Chondrocyte (in vitro differentiated cells): Measurements from ENCODE around the gene SUPT4H1. TPM values are rescaled to one million over a fixed set of nuclear protein-coding genes. Genes with fewer than 3 reads are reported as not detected.

Experiments used
- DNase-seq: peaks from one replicate; pipeline ENCODE4 v3.0.0; 2021; ENCODE audit warnings: mixed read lengths, low spot score
- H3K27ac Mint-ChIP-seq: one replicate; pipeline ENCODE4 v1.8.0; 2021; ENCODE audit warnings: mild to moderate bottlenecking, moderate library complexity, mixed read lengths; ENCODE audit not compliant: unreplicated experiment
- H3K27me3 Mint-ChIP-seq: 2 replicates; pipeline ENCODE4 v1.8.0; 2021; ENCODE audit warnings: low read depth, mixed read lengths
- H3K36me3 Mint-ChIP-seq: 2 replicates; pipeline ENCODE4 v1.8.0; 2021; ENCODE audit warnings: low read depth, mixed read lengths
- H3K4me1 Mint-ChIP-seq: 2 replicates; pipeline ENCODE4 v1.8.0; 2021; ENCODE audit warnings: low read depth, mild to moderate bottlenecking, mixed read lengths
- H3K4me3 Mint-ChIP-seq: one replicate; pipeline ENCODE4 v1.8.0; 2021; ENCODE audit warnings: mild to moderate bottlenecking, moderate library complexity, mixed read lengths; ENCODE audit not compliant: unreplicated experiment
- H3K9me3 Mint-ChIP-seq: 2 replicates; pipeline ENCODE4 v1.8.0; 2021; ENCODE audit warnings: low read depth, mixed read lengths
- CTCF ChIP-seq: fragments of 200-600 bp; sonication (generic); IDR thresholded peaks from 2 replicates; pipeline ENCODE4 v1.5.0; 2021; ENCODE audit warnings: antibody characterized with exemption, mild to moderate bottlenecking, moderate library complexity
- total RNA-seq: library from RNA; stranded (reverse); gene quantifications from 3 replicates; pipeline ENCODE4 v1.2.1, GENCODE V29; 2021

SUPT4H1 gene
- total RNA-seq, 1 donor from 2014 or later = 57.4 TPM

DNA sequence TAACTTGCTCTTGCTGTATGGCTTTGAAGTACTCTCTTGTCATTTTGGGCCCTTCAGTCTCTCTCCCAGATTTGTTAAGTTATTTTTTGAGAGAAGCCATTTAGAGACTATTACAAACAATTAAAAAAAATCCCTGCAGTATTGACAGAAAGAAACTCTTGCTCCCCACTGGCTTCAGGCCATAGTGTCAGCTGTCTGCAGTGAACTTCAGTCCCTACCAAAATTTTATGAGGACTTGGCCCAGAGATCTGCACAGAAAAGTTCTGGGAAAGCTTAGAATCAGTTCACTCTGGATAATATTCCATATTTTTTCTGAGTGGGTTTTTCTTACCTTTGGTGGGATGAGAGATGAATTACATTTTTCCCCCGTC, 30.9 kb upstream of the SUPT4H1 start:
- no peak for TF ChIP-seq CTCF
- no peak overlapping the region for H3K4me3 Mint-ChIP-seq
- H3K27me3 Mint-ChIP-seq = peaks cover 12% of the 10 kb centered on the region
- H3K27ac Mint-ChIP-seq = no peak overlapping the region
- no peak for DNase-seq
- no peaks in the 10 kb centered on the region for H3K9me3 Mint-ChIP-seq
- peaks cover 5% of the 10 kb centered on the region for H3K4me1 Mint-ChIP-seq
- no peaks in the 10 kb centered on the region for H3K36me3 Mint-ChIP-seq

GRCh38 chr17:58382108-58382871, 30.3 kb upstream of the SUPT4H1 start:
- H3K27ac Mint-ChIP-seq = no peak overlapping the region
- H3K9me3 Mint-ChIP-seq = no peaks in the 10 kb centered on the region
- H3K36me3 Mint-ChIP-seq = no peaks in the 10 kb centered on the region
- peaks cover 12% of the 10 kb centered on the region for H3K27me3 Mint-ChIP-seq
- H3K4me3 Mint-ChIP-seq = no peak overlapping the region
- TF ChIP-seq CTCF = no peak
- no peak for DNase-seq
- H3K4me1 Mint-ChIP-seq = peaks cover 5% of the 10 kb centered on the region

GRCh38 chr17:58381124-58382035, 29.4 kb upstream of the SUPT4H1 start:
- no peak for TF ChIP-seq CTCF
- Mint-ChIP-seq H3K9me3 (no peaks in the 10 kb centered on the region), H3K27me3 (peaks cover 12% of the 10 kb centered on the region), H3K4me1 (peaks cover 5% of the 10 kb centered on the region), H3K36me3 (no peaks in the 10 kb centered on the region), H3K27ac (no peak overlapping the region), H3K4me3 (no peak overlapping the region)
- DNase-seq = no peak

DNA sequence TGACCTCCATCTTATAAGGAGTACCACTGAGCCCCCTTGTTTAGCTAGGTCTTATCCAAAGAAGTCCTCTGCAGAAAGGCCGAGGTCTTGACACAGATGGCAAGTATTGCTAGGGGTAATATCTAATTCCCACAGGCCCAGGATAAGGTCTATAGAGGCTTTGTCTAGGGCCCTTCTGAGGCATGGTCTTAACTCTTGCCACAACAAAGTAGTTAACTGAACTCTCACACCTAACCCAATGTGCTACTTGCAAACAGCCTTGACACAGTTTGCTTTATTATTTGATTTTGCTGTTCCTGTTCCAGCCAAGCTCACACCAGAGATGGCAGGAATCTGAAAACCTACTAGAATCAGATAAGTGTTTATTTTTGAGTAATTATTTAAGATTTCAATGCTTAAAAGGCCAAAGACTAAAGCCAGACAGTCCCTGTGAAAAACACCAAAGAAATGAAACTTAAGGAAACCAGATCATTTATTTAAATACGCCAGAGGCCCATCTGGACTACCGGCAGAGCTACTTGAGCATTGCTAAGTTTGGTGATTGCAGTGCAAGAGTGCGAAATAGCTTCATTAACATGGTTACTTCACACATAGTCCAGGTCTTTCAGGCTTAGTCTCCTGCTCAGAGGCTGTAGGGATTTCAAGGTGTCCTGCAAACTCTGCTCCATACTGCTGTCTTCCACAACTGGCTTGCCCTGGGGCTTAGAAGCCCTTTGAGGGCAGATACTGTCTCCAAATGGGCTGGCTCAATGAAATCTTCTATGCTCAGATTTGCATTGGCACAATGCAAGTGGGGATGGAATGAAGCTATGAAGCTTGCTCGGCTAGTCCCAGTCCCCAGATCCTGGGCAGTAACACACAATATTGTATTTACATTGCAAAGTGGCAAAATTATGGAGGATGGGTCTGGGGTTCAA, 28.5 kb upstream of the SUPT4H1 start:
- H3K4me3 Mint-ChIP-seq = no peak overlapping the region

More for the DNA sequence above, 28.5 kb upstream of the SUPT4H1 start:
- Mint-ChIP-seq H3K9me3 (no peaks in the 10 kb centered on the region), H3K4me1 (peaks cover 5% of the 10 kb centered on the region), H3K27ac (no peak overlapping the region), H3K36me3 (no peaks in the 10 kb centered on the region), H3K27me3 (peaks cover 12% of the 10 kb centered on the region)
- TF ChIP-seq CTCF = no peak
- no peak for DNase-seq
